Effector CD8-positive, alpha-beta T cell (primary cell): ENCODE data around the gene CASKIN2.
A peak's percentile ranks its signal among the peaks of the same experiment; 100 is the strongest.

Source experiments
- DNase-seq: peaks from one replicate; lab custom pipeline; 2025; lab: John Stamatoyannopoulos, UW

CASKIN2 gene

DNA sequence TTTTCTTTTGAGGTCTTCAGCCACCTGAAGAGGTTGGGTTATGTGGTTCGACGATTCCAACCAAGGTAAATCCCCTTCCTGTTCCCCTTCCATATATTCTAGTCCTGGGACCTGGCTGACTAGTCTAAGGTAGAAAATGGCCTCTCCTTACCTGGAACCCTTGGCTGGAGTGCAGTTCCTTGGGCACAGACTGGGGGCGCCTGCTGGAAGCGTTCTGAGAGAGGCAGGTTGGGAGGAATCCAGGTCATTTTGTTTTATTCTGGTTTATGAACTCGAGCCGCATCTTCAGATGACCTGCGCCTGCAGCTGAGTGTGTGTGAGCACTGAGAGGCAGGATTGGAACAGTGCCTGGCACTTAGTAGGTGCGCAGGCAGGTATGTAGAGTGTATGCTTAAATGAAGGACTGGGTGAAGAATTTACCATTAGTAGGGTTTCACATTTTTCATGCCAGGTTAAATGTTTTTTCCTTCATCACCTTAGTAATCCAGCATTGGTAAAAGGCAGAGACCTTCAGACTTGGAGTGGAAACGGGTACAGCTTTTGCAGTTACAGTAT, 3.7 kb upstream of the CASKIN2 start:
- DNase-seq, result no peak

DNA sequence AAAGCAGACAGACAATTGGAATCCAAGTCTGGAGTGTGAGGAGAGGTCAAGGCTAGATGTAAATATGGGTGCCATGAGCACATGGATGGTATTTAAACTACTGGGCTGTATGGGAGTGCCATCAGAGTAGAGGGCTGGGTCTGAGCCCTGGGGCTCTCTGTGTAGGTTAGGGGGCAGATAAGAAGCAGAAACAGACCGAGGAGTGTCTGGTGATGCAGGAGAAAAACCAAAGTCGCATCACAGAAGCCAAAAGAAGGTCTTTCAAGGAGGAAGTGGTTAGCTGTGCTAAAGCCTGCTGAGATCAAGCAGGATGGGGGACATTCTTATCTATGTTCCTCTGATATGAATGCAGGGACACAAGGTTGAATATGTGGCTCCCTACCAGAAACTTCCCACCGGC, 2.9 kb upstream of the CASKIN2 start:
- DNase-seq, result no peak

DNA sequence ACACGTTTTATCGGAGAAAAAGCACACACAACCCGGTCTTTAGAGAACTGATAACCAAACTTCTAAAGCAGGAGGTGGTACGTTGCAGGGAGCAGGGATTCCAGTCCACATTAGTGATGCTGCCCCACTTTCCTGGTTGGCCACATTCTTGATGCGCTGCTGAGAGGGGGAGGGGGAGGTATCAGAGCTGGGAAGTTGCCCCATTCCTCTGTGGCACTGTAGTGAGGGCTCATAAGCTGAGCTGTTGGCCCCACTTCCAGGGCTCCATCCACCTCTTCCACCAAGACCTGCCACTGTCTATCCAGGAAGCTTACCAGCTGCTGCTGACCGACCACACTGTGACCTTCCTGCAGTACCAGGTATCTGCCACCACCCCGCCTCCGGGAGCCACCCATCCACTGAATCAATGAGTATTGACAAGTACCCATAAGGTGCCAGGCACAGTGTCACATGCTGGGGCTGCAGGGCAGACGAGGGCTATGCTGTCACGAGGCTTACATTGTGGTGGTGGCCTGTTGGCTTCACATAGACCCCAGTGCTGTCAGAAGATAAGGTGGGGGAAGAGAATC, 2.0 kb upstream of the CASKIN2 start:
- no peak for DNase-seq

DNA sequence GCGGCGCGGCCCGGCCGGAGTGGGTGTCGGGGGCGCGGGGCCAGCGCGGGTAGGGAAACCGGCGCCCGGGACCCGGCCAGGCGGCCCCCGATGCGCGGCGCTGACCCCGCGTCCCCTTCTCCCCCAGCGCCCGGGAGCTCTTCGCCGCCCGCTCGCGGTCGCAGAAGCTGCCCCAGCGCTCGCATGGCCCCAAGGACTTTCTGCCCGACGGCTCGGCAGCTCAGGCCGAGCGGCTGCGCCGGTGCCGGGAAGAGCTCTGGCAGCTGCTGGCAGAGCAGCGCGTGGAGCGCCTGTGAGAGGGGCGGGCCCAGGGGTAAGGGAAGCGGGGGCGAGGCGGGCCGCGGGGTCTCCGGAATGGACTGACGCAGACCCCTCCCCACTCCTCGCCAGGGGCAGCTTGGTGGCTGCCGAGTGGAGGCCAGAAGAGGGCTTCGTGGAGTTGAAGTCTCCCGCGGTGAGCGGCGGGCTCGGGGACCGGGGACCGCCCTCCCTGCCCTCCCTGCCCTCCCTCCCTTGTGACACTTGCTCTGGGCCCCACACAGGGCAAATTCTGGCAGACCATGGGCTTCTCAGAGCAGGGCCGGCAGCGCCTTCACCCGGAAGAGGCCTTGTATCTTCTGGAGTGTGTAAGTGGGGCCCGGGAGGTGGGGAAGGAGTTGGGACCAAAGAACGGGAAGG, 1.4 kb upstream of the CASKIN2 start:
- DNase-seq, result no peak

DNA sequence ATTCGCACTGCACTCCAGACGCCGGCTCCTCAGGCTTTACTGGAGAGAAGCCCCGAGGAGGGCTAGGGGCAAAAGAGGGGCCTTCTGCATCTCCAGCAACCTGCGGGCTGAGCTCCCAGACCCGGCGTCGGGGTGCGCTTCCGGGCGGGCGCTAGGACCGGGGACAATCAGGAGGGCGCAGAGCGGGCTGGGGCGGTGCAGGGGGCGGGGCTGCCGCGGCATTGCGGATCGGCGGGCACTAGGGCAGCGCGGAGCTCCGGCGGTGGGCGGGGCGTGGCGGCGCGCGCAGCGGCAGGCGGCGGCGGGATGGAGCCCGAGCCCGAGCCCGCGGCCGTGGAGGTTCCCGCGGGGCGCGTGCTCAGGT, 900 bp upstream of the CASKIN2 start, which contains the start of gene TSEN54:
TSEN54 (plus strand) TSS at position 274 of the 364 bp plus-strand sequence; CDS start at position 307, 33 bp downstream.
- peak; percentile 84 for DNase-seq

DNA sequence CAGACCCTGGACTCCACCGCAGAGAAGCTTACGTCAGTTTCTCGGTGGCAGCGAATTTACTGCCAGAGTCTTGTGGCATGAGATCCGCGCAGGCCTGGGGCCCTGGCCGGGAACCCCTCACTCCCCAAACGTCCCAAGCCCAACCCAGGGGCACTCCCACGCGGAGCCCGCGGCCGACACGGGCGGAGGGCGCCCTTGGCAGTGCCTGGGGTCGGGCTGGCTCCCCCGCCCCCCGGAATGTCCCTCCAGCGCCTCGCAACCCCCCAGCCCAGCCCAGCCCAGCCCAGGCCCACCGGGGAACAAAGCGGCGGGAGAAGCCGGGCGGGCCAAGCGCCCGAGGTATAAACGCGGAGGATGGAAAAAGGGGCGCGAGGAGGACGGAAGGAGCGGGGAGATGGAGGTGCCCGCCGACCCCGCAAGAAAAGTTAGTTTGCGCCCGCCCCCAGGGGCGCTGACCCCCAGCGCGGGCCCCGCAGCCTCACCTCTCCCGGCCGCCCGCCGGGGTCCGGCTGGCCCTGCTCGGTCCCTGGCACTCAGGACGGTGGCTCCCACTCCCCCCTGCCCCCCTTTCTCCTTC, 330 bp downstream of the CASKIN2 start:
- DNase-seq, result no peak

DNA sequence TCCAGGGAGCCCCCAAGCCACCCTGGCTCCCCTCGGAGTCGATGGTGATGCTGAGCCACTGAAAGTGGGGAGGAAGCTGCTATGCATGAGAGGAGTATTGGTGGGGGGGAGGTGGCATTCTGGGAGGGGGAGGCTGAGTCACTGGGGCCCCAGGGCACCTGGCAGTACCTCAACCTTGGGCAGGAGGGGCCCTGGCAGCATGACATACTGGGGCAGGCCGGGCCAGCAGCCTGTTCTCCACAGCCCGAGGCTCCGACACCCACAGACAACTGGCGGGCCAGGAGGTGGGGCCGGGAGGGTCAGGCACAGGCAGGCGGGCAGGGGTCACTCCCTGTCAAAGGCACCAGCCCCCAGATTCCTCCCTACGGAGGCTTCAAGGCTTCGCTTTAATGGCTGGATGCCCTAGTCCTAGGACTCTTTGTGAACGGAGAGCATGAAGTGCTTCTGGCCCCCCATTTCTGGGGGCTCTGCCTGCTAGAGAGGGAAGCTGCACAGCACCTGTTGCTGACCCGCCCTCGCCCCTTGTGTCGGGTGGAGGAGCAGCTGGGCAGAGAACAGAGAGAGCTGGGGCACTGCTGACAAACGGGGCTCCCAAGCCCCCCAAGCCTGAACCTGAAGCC, 928 bp downstream of the CASKIN2 start:
- no peak for DNase-seq

DNA sequence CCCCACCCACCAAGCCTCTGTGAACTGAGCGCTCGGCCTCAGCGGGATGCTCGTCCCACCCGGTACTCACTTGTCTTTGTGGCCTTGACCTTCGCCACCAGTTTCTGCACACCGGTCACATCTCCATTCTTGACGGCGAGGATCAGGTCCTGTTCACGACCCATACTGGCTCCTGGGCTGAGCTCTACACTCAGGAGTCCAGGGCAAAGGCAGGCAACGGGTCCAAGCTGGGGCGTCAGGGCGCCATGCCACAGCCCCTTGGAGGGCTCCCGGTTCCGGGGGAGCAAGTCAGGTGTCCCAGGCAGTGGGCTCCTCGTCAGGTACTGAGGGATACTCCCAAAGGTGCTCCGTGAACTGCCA, 1.7 kb downstream of the CASKIN2 start:
- DNase-seq, result no peak

DNA sequence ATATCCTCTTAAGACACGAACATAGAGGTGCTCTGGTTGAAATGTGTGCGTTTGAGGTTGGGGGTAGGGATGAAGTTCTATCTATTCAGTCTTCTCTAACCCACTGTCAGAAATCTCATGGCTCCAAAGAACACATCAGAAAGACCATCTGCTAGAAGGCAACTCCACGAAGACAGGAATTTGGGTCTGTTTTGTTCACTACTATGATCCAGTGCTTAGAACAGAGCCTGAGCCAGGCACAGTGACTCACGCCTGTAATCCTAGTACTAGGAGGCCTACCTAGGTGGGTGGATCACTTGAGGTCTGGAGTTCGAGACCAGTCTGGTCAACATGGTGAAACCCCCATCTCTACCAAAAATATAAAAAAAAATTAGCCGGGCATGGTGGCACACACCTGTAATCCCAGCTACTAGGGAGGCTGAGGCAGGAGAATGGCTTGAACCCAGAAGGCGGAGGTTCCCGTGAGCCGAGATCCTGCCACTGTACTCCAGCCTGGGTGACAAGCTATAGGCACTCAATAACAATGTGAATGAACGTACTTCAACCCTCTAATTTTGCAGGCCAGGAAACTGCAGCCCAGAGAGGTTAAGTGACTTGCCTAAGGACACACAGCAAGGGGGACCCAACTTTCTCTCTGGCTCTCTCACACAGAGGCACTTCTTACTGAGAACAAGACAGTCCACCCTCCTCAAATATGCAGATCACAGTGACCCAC, 2.3 kb downstream of the CASKIN2 start:
- DNase-seq, result no peak

DNA sequence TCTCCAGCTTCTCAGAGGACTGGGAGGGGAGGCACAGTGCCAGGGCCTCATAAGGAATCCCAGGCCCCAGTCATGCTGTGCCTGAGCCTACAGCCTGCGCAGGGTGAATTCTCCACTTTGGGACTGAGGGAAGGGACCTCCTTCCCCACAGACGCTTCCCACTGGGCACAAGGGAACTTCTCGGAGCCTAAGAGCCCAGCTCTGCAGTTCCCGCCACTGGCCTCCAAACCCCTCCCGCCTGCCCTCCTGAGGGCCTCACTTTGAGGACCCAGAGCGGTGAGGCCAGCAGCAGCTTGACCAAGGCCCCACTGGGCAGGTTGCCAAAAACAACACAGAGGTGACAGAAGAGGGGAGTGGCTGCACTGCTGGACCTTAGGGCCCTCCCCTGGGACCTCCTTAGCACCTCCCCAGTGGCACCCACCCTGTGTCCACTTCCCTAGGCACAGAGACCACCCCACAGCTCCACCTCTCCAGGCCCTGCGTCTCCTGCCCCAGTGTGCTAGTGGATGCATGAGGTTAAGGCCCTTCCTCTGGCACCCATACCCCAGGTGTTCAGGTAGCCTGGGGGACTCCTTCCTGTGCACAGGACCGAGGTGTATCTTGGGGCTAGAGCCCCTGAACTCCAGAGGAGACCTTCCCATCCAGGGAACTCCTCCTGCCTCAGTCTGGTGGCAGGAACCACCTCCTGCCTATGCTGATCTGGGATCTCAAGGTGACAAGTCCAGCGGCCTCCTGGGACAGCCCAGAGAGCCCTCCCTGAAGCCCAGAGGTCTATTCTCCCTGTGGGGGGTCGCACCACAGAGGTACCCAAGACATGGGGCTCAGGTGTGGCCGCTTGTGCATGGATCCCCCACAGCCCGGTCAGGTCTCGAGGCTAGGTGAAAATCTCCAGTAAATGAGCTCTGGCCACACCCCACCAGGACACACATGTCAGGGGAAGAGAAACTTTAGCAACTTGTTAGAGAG, 3.4 kb downstream of the CASKIN2 start:
- no peak for DNase-seq

DNA sequence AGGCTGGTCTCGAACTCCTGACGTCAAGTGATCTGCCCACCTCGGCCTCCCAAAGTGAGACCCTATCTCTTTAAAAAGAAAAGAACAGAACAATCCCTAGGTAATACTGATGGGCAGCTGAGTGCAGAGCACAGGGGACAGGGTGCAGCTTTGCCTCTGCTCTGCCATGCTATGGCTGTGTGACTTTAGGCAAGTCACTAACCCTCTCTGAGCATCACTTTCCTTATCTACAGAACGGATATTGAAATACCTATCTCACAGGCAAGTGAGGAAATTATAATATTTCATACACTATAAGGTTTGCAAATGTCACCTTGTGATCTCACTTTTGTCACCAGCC, 4.1 kb downstream of the CASKIN2 start:
- DNase-seq, result no peak

DNA sequence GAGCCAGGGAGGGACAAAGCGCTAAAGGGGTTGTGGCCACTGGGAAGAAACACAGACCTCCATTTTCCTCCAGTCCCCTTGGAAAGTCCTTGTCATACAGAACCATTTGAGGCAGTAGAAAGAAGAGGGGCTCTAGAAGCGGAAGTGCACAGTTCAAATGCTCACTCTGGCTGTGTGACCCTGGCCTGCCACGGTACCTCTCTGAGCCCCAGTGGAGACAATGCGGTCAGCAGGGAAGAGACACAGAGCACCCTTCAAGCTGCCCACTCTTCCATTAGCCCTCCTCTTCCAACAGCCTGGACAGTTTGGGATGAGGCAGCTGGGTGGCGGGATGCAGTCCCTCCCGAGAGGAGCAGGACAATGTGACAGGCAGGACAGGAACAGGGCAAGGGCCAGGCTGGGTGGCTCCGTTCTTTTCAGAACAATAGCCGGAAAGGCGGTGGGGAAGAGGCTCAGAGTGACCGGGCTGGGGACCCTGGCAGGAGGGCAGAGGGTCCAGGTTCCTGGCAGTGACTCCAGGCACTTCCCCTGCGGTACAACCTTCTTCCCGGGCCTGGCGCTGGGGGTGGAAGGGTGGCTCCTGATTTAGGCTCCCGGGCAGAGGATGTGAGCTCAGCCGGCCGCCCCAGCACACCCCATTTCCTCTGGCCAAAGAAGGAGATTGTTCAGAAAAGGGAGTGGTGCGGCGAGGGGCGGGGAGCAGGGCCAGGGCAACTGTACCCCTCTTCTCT, 5.6 kb downstream of the CASKIN2 start:
- no peak for DNase-seq

DNA sequence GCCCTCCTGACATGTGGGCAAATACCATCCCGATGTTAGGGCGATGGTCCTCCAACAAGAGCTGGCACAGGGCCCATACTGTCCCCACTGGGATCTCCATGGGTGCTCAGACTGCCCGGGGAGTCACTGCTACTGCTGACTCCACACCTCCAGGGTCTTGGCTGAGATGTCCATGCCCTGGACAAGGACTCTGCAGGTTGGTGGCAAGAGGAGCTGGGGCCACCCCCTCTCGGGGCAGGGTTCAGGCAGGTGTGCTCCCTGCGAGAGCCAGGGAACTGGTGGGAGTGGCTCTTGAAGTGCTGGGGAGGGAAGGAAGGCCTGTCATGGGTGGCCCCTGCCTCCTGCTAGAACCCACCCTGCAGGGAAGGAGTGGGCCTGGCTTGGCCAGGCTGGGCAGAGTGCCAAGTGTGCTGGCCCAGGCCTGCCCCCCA, 6.4 kb downstream of the CASKIN2 start:
- DNase-seq, result no peak

DNA sequence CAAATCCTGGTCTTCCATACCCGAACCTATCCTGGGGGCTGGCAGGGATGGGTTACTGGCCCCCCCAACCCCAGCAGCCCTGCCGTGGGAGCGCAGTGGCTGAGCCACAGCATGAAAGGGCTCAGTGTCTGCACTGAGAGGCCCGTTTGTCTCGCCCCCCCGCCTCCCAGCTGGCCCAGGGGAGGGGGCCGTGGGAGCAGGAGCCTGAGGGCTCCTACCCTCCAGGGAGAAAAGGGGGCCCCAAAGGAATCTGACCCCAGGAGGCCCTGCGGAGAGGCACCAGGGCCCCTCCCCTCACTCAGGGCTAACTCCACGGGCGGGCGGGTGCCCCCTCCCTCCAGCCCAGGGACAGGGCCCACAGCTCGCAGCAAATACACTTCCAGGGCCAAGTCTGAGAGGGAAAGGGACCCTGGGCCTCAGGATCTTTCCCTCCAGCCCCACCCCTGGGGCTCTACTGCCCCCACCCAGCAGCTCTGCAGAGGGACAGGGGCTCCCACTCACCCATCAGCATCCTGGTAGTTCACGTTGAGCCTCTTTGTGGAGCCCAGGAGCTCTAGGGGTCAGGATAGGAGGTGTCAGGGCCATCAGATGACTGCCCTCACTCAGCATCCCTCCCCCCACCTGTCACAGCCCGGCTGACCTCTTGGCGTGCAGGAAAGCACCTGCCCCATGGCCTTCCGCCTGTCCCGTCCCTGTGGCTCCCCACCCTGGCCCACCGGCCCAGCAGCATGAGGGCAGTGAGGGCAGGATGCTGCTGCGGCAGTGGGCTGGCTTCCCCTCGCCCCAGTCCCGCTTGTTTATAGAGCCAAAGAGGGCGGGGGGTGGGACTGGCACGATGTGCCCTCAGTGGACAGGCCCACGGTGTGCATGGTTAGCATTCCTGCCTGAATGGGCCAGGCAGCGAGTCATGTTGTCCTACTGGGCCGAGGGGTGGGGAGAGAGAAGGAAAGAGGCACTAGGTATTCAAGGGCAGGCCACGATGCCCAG, 7.3 kb downstream of the CASKIN2 start:
- no peak for DNase-seq

DNA sequence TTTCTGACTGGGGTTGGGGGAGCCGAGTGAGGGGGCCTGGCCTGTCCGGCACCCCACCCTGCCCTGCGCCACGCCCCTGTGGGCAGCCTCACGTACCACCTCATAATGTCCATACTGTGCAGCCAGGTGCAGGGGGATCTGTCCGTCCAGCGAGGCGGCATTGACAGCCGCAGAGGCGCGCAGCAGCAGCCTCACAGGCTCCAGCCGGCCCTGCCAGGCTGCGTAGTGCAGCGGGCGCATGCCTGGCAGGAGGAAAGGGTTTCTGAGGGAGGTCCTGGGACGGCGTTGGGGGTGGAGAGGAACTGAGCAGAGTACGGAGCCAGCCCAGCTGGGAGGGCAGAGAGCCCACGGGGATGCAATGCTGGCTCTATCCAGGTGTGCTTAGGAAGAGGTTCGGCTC, 8.4 kb downstream of the CASKIN2 start:
- no peak for DNase-seq

DNA sequence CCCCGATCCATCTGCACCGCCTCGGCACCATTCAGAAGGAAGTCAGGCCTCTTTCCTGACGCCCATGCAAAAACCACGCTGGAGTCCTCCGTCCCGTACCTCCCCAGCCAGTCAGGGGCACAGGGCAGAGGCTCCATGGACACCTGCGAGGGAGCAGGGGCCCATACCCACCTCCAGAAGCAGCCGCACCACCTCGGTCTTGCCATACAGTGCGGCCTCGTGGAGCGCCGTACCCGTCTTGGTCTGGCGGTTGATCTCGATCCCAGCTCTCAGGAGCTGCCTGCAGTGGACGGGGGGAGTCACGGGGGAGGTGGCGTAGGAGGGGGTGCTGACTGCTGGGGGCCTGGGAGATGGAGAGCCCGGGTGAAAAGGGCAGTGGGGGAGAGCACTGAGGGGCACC, 9.2 kb downstream of the CASKIN2 start:
- DNase-seq, result no peak

DNA sequence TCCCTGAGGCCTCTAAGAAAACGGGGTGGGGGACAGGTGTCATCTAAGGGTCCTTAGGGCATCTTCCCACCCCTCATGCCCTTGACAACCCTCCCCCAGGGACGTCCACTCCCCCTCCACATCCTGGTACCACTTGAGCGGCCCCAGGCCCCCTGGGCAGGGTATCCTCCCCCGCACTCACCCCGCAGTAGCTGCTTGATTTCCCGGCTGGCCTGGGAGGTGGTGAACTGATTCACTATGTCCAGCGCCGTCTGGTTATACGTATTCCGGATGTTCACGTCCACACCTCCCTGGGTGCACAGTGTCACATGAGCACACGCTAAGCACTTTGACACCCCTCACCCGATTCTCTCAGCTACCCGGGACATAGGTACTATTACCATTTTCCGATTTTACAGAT, 9.7 kb downstream of the CASKIN2 start:
- DNase-seq, result no peak

DNA sequence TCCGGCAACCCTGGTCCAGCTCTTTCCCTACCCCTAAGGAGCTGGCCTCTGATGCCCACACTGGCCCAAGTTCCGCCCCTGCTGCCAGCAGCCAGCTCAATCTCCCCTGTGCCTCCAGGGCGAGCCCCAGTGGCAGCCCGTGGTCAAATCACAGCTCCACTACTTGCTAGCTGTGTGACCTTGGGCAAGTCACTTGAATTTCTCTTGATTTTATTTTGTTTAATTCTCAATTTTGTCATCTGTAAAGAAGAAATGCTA, 10.3 kb downstream of the CASKIN2 start:
- DNase-seq, result no peak

DNA sequence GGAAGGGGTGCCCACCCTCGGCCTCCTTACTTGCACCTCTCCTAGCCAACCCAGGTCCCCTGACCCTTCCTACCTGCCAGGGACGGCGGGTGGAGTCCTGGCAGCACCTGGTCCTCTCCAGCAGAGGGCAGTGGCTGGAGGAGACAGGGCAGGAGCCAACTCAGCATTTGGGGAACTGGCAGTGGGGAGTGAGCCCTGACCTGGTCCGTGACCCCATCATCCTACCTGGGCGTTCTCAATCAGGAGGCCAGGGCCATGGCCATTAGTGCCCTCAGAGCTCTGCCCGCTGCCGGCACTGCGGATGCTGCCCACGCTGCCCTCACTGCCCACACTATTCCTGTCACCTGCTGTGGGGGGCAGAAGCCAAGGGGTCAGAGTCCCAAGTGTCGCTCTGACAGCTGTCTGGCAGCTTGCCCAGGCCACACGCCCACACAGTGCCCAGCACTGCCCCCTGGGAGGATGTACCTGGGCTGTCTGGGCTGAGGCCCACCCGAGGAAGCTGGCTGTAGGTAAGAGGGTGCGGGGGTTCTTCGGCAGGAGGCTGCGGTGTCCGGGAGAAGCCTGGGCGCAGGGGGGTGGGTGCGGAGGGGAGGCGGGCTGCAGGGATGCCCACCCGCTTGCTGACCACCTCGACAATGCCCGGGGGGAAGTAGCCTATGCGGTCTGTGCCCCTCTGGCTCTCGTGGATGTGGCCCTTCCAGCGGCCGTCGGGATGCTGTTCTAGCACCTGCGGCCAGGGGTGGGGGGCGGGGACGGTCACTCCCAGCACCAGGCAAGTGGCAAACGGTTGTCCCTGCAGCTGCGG, 10.8 kb downstream of the CASKIN2 start:
- no peak for DNase-seq
